HCT116 (cell line): ENCODE results near the gene GSG1L.

Experiments
- EZH2phosphoT487 ChIP-seq: fragments of 200-600 bp; IDR thresholded peaks from 2 replicates; pipeline ENCODE4 v1.6.1; 2018; ENCODE audit warnings: antibody characterized with exemption, borderline replicate concordance
- POLR2A ChIP-seq: IDR thresholded peaks from 2 replicates; pipeline ENCODE4 v1.7.0; 2011; ENCODE audit warnings: borderline replicate concordance; ENCODE audit not compliant: insufficient read depth, insufficient read length; ENCODE audit errors: extremely low read depth
- SIN3A ChIP-seq: IDR thresholded peaks from 2 replicates; pipeline ENCODE4 v1.6.1; 2012; ENCODE audit warnings: low read depth
- SP1 ChIP-seq: IDR thresholded peaks from 2 replicates; pipeline ENCODE4 v1.6.1; 2012; ENCODE audit warnings: low read depth
- YY1 ChIP-seq: IDR thresholded peaks from 2 replicates; pipeline ENCODE4 v1.6.1; 2011; ENCODE audit warnings: low read length, low read depth, moderate library complexity, mild to moderate bottlenecking; ENCODE audit not compliant: insufficient replicate concordance; ENCODE audit errors: extremely low read depth
- TF ChIP-seq, protein P1 (sequence below), 3 experiments: fragments of 200-600 bp in 1 of 3; sonication (generic) in 1 of 3; IDR thresholded peaks in 2 of 3; conservative IDR thresholded peaks in 1 of 3; 2 replicates each; pipeline ENCODE4 v1.5.1; 2012 to 2017; ENCODE audit warnings: low read depth in 2 of 3, low read length in 2 of 3, antibody characterized with exemption in 1 of 3, borderline replicate concordance in 1 of 3, control low read depth in 1 of 3, mild to moderate bottlenecking in 1 of 3, mixed read lengths in 1 of 3, mixed run types in 1 of 3, moderate library complexity in 1 of 3; ENCODE audit not compliant: insufficient read depth in 1 of 3
- TF ChIP-seq, protein P2 (sequence below): IDR thresholded peaks from 2 replicates; pipeline ENCODE4 v1.6.1; 2012
- TF ChIP-seq, protein P3 (sequence below): IDR thresholded peaks from 2 replicates; pipeline ENCODE4 v1.6.1; 2012
- TF ChIP-seq, protein P4 (sequence below): IDR thresholded peaks from 2 replicates; pipeline ENCODE4 v1.6.1; 2011; ENCODE audit warnings: mild to moderate bottlenecking, low read length, moderate library complexity; ENCODE audit not compliant: insufficient replicate concordance; ENCODE audit errors: extremely low read depth

DNA sequence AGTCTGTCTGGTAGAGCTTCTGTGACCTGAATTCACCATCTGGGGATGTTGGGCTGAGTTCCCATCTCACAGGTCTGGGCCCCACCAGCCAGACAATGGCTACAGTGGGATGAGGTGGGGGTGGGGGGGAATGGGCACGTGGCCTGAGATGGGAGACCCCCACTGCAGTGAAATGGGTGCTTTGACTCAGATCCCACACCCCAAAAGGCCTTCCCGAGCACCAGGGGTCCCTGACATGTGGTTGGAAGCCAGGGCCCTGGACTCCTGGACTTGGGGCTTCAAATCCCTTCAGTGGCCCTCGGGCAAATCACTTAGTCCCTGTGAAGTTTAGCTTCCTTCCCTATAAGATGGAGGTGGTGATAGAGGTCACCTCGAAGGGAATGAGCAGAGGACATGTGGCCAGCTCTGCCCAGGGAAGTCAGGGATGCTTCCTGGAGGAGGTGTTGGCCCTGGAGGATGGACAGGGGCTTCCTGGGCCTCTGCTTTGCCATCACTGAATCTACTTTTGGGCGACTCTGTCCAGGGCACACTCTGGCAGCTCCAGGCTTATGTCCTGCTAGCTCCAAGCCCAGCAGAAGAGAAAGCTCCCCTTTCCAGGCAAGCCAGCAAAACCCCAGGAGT lies 295.4 kb downstream of the GSG1L start:
- TF ChIP-seq POLR2A, result no peak
- no peak for TF ChIP-seq EZH2phosphoT487
- TF ChIP-seq, protein P1, sequence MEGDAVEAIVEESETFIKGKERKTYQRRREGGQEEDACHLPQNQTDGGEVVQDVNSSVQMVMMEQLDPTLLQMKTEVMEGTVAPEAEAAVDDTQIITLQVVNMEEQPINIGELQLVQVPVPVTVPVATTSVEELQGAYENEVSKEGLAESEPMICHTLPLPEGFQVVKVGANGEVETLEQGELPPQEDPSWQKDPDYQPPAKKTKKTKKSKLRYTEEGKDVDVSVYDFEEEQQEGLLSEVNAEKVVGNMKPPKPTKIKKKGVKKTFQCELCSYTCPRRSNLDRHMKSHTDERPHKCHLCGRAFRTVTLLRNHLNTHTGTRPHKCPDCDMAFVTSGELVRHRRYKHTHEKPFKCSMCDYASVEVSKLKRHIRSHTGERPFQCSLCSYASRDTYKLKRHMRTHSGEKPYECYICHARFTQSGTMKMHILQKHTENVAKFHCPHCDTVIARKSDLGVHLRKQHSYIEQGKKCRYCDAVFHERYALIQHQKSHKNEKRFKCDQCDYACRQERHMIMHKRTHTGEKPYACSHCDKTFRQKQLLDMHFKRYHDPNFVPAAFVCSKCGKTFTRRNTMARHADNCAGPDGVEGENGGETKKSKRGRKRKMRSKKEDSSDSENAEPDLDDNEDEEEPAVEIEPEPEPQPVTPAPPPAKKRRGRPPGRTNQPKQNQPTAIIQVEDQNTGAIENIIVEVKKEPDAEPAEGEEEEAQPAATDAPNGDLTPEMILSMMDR (IDR thresholded peaks at IDR 0.05 in 2 of 3, conservative IDR thresholded peaks at IDR 0.05 in 1 of 3; ENCODE audit: borderline replicate concordance in 1 of 3, insufficient read depth in 1 of 3, low read depth in 2 of 3, low read length in 2 of 3), result no peak
- TF ChIP-seq SIN3A, result no peak
- no peak for TF ChIP-seq YY1
- TF ChIP-seq, protein P2, sequence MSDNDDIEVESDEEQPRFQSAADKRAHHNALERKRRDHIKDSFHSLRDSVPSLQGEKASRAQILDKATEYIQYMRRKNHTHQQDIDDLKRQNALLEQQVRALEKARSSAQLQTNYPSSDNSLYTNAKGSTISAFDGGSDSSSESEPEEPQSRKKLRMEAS, result no peak
- no peak for TF ChIP-seq SP1
- TF ChIP-seq, protein P3, sequence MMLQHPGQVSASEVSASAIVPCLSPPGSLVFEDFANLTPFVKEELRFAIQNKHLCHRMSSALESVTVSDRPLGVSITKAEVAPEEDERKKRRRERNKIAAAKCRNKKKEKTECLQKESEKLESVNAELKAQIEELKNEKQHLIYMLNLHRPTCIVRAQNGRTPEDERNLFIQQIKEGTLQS, result no peak
- TF ChIP-seq, protein P4, sequence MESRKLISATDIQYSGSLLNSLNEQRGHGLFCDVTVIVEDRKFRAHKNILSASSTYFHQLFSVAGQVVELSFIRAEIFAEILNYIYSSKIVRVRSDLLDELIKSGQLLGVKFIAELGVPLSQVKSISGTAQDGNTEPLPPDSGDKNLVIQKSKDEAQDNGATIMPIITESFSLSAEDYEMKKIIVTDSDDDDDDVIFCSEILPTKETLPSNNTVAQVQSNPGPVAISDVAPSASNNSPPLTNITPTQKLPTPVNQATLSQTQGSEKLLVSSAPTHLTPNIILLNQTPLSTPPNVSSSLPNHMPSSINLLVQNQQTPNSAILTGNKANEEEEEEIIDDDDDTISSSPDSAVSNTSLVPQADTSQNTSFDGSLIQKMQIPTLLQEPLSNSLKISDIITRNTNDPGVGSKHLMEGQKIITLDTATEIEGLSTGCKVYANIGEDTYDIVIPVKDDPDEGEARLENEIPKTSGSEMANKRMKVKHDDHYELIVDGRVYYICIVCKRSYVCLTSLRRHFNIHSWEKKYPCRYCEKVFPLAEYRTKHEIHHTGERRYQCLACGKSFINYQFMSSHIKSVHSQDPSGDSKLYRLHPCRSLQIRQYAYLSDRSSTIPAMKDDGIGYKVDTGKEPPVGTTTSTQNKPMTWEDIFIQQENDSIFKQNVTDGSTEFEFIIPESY, result no peak
